ENCODE results near the gene ANKS4B.

GRCh38 chr16:21302898-21303528 lies 69.5 kb downstream of the ANKS4B start:
- no peak for TF ChIP-seq POLR2A (IDR thresholded peaks at IDR 0.05; ENCODE audit: low read length)
- TF ChIP-seq GATA1 (IDR thresholded peaks at IDR 0.05; ENCODE audit: low read depth, low read length) = no peak
